Neural cell (in vitro differentiated cells): ENCODE data around the gene SEC23IP. TPM values are rescaled to one million over a fixed set of nuclear protein-coding genes. Genes with fewer than 3 reads are reported as not detected.

Experiments
- H2AFZ ChIP-seq: fragments of 200-600, 300-800 bp; sonication (generic), shearing (Covaris generic); 2 replicates; pipeline ENCODE4 v1.6.0; 2014; ENCODE audit warnings: low read depth, mild to moderate bottlenecking, antibody characterized with exemption, low read length, moderate library complexity
- H3F3A ChIP-seq: fragments of 200-600 bp; shearing (Covaris generic); 2 replicates; pipeline ENCODE4 v1.6.1; 2016; ENCODE audit warnings: mild to moderate bottlenecking, moderate library complexity, mixed read lengths, antibody characterized with exemption, low read length; ENCODE audit not compliant: insufficient read depth, poor library complexity, severe bottlenecking
- H3K27ac ChIP-seq: fragments of 200-600, 300-800 bp; sonication (generic), shearing (Covaris generic); 2 replicates; pipeline ENCODE4 v1.5.1; 2014; ENCODE audit warnings: mild to moderate bottlenecking, low read length, moderate library complexity
- H3K27me3 ChIP-seq: fragments of 300-800, 200-600 bp; sonication (generic), shearing (Covaris generic); 2 replicates; pipeline ENCODE4 v1.6.0; 2014; ENCODE audit warnings: mild to moderate bottlenecking, low read depth, low read length, moderate library complexity; ENCODE audit not compliant: insufficient read depth
- H3K36me3 ChIP-seq: fragments of 300-800, 200-600 bp; sonication (generic), shearing (Covaris generic); 2 replicates; pipeline ENCODE4 v1.5.1; 2014; ENCODE audit warnings: mild to moderate bottlenecking, antibody characterized with exemption, low read length, moderate library complexity; ENCODE audit not compliant: insufficient read depth
- H3K4me2 ChIP-seq: fragments of 300-800, 200-600 bp; sonication (generic), shearing (Covaris generic); 2 replicates; pipeline ENCODE4 v1.6.0; 2014; ENCODE audit warnings: mild to moderate bottlenecking, low read length
- H3K4me3 ChIP-seq: fragments of 300-800, 200-600 bp; sonication (generic), shearing (Covaris generic); 2 replicates; pipeline ENCODE4 v1.5.1; 2014; ENCODE audit warnings: mild to moderate bottlenecking, low read length, moderate library complexity
- H3K79me2 ChIP-seq: fragments of 200-600 bp; shearing (Covaris generic); replicated peaks from 2 replicates; pipeline ENCODE4 v1.6.0; 2014; ENCODE audit warnings: mild to moderate bottlenecking, low read length, moderate library complexity; ENCODE audit not compliant: insufficient read depth
- H3K9ac ChIP-seq: fragments of 300-800, 200-600 bp; sonication (generic), shearing (Covaris generic); 2 replicates; pipeline ENCODE4 v1.6.1; 2016; ENCODE audit warnings: mild to moderate bottlenecking, low read length, mixed read lengths
- H3K9me2 ChIP-seq: fragments of 200-600 bp; shearing (Covaris generic); 2 replicates; pipeline ENCODE4 v1.6.1; 2016; ENCODE audit warnings: mild to moderate bottlenecking, low read length, mixed read lengths; ENCODE audit not compliant: insufficient read depth
- H3K9me3 ChIP-seq: fragments of 200-600, 300-800 bp; sonication (generic), shearing (Covaris generic); 2 replicates; pipeline ENCODE4 v1.6.1; 2016; ENCODE audit warnings: mild to moderate bottlenecking, mixed run types, low read length, moderate library complexity, mixed read lengths
- H4K20me1 ChIP-seq: fragments of 200-600 bp; shearing (Covaris generic); 2 replicates; pipeline ENCODE4 v1.6.1; 2016; ENCODE audit warnings: mild to moderate bottlenecking, mixed run types; ENCODE audit not compliant: insufficient read depth
- CTCF ChIP-seq: fragments of 450-650 bp; IDR thresholded peaks from 2 replicates; pipeline ENCODE4 v1.5.1; 2014; ENCODE audit warnings: antibody characterized with exemption, mild to moderate bottlenecking, moderate library complexity; ENCODE audit not compliant: poor library complexity, severe bottlenecking
- EP300 ChIP-seq: fragments of 450-650 bp; conservative IDR thresholded peaks from 2 replicates; pipeline ENCODE4 v1.6.1; 2014; ENCODE audit warnings: antibody characterized with exemption, mild to moderate bottlenecking, moderate library complexity; ENCODE audit not compliant: poor library complexity, severe bottlenecking
- EZH2 ChIP-seq: fragments of 200-600, 300-800 bp; shearing (Covaris generic), sonication (generic); IDR thresholded peaks from 2 replicates; pipeline ENCODE4 v1.6.1; 2014; ENCODE audit warnings: antibody characterized with exemption, low read length, borderline replicate concordance, mild to moderate bottlenecking; ENCODE audit not compliant: insufficient read depth, poor library complexity, severe bottlenecking
- MXI1 ChIP-seq: fragments of 450-650 bp; conservative IDR thresholded peaks from 2 replicates; pipeline ENCODE4 v1.6.1; 2014; ENCODE audit warnings: antibody characterized with exemption, mild to moderate bottlenecking; ENCODE audit not compliant: poor library complexity, severe bottlenecking
- POLR2AphosphoS5 ChIP-seq: IDR thresholded peaks from 2 replicates; pipeline ENCODE4 v1.6.1; 2012
- RAD21 ChIP-seq: fragments of 450-650 bp; conservative IDR thresholded peaks from 2 replicates; pipeline ENCODE4 v1.6.1; 2014; ENCODE audit warnings: antibody characterized with exemption, mild to moderate bottlenecking, moderate library complexity
- REST ChIP-seq: IDR thresholded peaks from 2 replicates; pipeline ENCODE4 v1.6.1; 2012; ENCODE audit warnings: borderline replicate concordance
- SMC3 ChIP-seq: fragments of 450-650 bp; conservative IDR thresholded peaks from 2 replicates; pipeline ENCODE4 v1.6.1; 2014; ENCODE audit warnings: antibody characterized with exemption, mild to moderate bottlenecking, moderate library complexity; ENCODE audit not compliant: poor library complexity
- TAF1 ChIP-seq: IDR thresholded peaks from 2 replicates; pipeline ENCODE4 v1.6.1; 2012; ENCODE audit warnings: low read depth
- polyA plus RNA-seq: library from polyadenylated mRNA; depleted of rRNA; stranded (reverse); fragments of >200 nt; gene quantifications from 2 replicates; pipeline ENCODE4 v1.2.3, GENCODE V29; 2014

SEC23IP gene
- polyA plus RNA-seq, 1 donor from 2014 or later, result 13.8 TPM

DNA sequence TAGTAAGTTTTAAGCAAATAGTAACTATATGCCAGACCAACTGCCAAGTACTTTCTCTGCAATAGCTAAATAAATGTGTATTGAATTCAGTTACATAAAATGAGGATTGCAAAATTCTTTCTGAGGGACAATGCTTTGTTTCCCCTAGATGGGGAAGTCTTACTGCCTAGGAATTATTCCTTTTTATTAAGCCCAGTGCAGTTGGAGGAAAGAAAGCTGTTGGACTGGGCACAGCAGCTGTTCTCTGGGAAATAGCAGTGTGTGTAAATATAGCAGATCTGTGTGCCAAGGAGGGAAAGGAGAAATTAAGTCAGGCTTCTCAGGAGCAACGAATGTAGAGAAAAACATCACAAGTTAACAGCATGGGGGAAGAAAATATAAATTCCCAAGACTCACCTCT, 77.1 kb downstream of the SEC23IP start:
- no peak overlapping the region for H2AFZ ChIP-seq
- no peak overlapping the region for H3K4me3 ChIP-seq
- TF ChIP-seq POLR2AphosphoS5 (no peak), RAD21 (no peak), TAF1 (no peak), SMC3 (no peak), REST (no peak), MXI1 (no peak), CTCF (no peak), EP300 (no peak), EZH2 (no peak)
- no peaks in the 10 kb centered on the region for H4K20me1 ChIP-seq
- no peak overlapping the region for H3K27ac ChIP-seq
- no peaks in the 10 kb centered on the region for H3K36me3 ChIP-seq
- H3K9ac ChIP-seq, result no peak overlapping the region
- H3K9me2 ChIP-seq, result no peaks in the 10 kb centered on the region
- H3F3A ChIP-seq, result no peaks in the 10 kb centered on the region
- H3K27me3 ChIP-seq, result no peaks in the 10 kb centered on the region
- H3K9me3 ChIP-seq, result no peaks in the 10 kb centered on the region
- no peaks in the 10 kb centered on the region for H3K79me2 ChIP-seq
- H3K4me2 ChIP-seq, result no peak overlapping the region

DNA sequence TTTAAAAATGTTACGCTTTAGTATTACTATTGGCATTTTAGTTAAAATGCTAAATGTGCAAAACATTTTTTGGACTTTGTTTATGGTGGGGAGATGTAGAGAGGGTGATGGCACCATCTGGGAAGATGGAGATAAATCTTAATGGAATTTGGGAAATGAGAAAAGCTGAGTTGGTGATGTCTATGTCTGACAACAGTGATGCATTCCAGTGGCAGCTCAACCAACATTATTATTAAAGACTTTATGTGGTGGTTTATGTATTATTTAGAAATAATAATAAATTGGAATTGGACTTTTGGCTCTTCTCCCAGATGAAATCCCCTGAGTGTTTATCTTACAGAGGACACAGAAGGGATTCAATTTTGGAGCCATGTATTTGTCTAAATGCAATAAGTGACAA, 77.6 kb downstream of the SEC23IP start:
- Histone ChIP-seq H3K79me2 (no peaks in the 10 kb centered on the region), H3K4me2 (no peak overlapping the region), H2AFZ (no peak overlapping the region), H3K36me3 (no peaks in the 10 kb centered on the region), H3K4me3 (no peak overlapping the region), H3K9me2 (no peaks in the 10 kb centered on the region), H3K27me3 (no peaks in the 10 kb centered on the region), H3K9me3 (no peaks in the 10 kb centered on the region), H3F3A (no peaks in the 10 kb centered on the region), H3K9ac (no peak overlapping the region), H4K20me1 (no peaks in the 10 kb centered on the region), H3K27ac (no peak overlapping the region)
- TF ChIP-seq EZH2 (no peak), EP300 (no peak), SMC3 (no peak), MXI1 (no peak), TAF1 (no peak), POLR2AphosphoS5 (no peak), CTCF (no peak), REST (no peak), RAD21 (no peak)
